ENCODE data around the gene SAPCD2. TPM values are rescaled to one million over a fixed set of nuclear protein-coding genes. Genes with fewer than 3 reads are reported as not detected.

Gene SAPCD2
- total RNA-seq, 4 donors from 2014 or later, result 8.2 to 13.6 (median 13.3) TPM

- 75% methylated on average over 5 of the region's 12 CpGs for WGBS
- Histone ChIP-seq H3K36me3 (peaks cover 17% of the 10 kb centered on the region), H3K27ac (peak overlapping the region; percentile 57), H3K4me3 (peak overlapping the region; percentile 69), H3K9me3 (no peaks in the 10 kb centered on the region), H3K27me3 (peaks cover 24% of the 10 kb centered on the region), H3K4me1 (peaks cover 31% of the 10 kb centered on the region)
- no peak for DNase-seq (ENCODE audit: low spot score in 2 of 2)
- TF ChIP-seq POLR2A (IDR thresholded peaks at IDR 0.05) (no peak), EP300 (IDR thresholded peaks at IDR 0.05) (no peak), CTCF (IDR thresholded peaks at IDR 0.05) (no peak)
Measured at GRCh38 chr9:137044037-137044436, 26.3 kb downstream of the SAPCD2 start.

GRCh38 chr9:137042751-137043727, 27.3 kb downstream of the SAPCD2 start:
- DNase-seq (ENCODE audit: low spot score in 2 of 2), result no peak
- 86% methylated on average over 9 of the region's 36 CpGs for WGBS
- Histone ChIP-seq H3K27me3 (peaks cover 14% of the 10 kb centered on the region), H3K36me3 (peaks cover 23% of the 10 kb centered on the region), H3K27ac (peak overlapping the region; percentile 57), H3K9me3 (no peaks in the 10 kb centered on the region), H3K4me3 (peak overlapping the region; percentile 69), H3K4me1 (peaks cover 25% of the 10 kb centered on the region)
- TF ChIP-seq EP300 (IDR thresholded peaks at IDR 0.05) (no peak), POLR2AphosphoS5 (IDR thresholded peaks at IDR 0.05) (no peak), POLR2A (IDR thresholded peaks at IDR 0.05) (no peak), CTCF (IDR thresholded peaks at IDR 0.05) (no peak)

- TF ChIP-seq POLR2A (IDR thresholded peaks at IDR 0.05) (no peak), POLR2AphosphoS5 (IDR thresholded peaks at IDR 0.05) (no peak), EP300 (IDR thresholded peaks at IDR 0.05) (no peak), CTCF (IDR thresholded peaks at IDR 0.05) (no peak)
- peaks cover 19% of the 10 kb centered on the region for H3K4me1 ChIP-seq
- peaks cover 2% of the 10 kb centered on the region for H3K27me3 ChIP-seq
- H3K4me3 ChIP-seq, result peak overlapping the region; percentile 31
- DNase-seq (ENCODE audit: low spot score in 2 of 2), result no peak
- H3K27ac ChIP-seq, result no peak overlapping the region
- peaks cover 28% of the 10 kb centered on the region for H3K36me3 ChIP-seq
- 72% methylated on average over 6 of the region's 16 CpGs for WGBS
- no peaks in the 10 kb centered on the region for H3K9me3 ChIP-seq
Measured at GRCh38 chr9:137041124-137041523, 29.2 kb downstream of the SAPCD2 start.

GRCh38 chr9:137040568-137040967, 29.8 kb downstream of the SAPCD2 start:
- H3K27ac ChIP-seq, result no peak overlapping the region

More at GRCh38 chr9:137040568-137040967, 29.8 kb downstream of the SAPCD2 start:
- H3K4me3 ChIP-seq, result peak overlapping the region; percentile 31
- no CpG with 5 or more reads among the region's 23 CpGs for WGBS
- H3K4me1 ChIP-seq, result peaks cover 15% of the 10 kb centered on the region
- no peak for TF ChIP-seq EP300 (IDR thresholded peaks at IDR 0.05)
- TF ChIP-seq POLR2A (IDR thresholded peaks at IDR 0.05), result no peak
- no peak for TF ChIP-seq POLR2AphosphoS5 (IDR thresholded peaks at IDR 0.05)
- TF ChIP-seq CTCF (IDR thresholded peaks at IDR 0.05), result no peak
- H3K36me3 ChIP-seq, result peaks cover 28% of the 10 kb centered on the region
- no peaks in the 10 kb centered on the region for H3K9me3 ChIP-seq
- H3K27me3 ChIP-seq, result no peaks in the 10 kb centered on the region
- DNase-seq (ENCODE audit: low spot score in 2 of 2), result no peak

All from suprapubic skin (tissue), 4 donors.